GM21526 (cell line): ENCODE data around the gene MXRA8.

Experiments used
- ATAC-seq: cut with Tn5 transposase; IDR thresholded peaks from one replicate; pipeline ENCODE4 v1.9.1; 2021; ENCODE audit warnings: moderate library complexity; ENCODE audit not compliant: unreplicated experiment, low FRiP score

The MXRA8 gene

GRCh38 chr1:1352786-1353388, 5.5 kb downstream of the MXRA8 start:
- no peak for ATAC-seq

GRCh38 chr1:1351511-1352427, 6.6 kb downstream of the MXRA8 start:
- ATAC-seq = no peak

- peak; percentile 37 for ATAC-seq
Measured at GRCh38 chr1:1349256-1350012, 8.9 kb downstream of the MXRA8 start, which contains the start of gene DVL1. TSS of gene DVL1 (minus strand) at chr1:1349418. CDS start at chr1:1349065, 353 bp downstream.

GRCh38 chr1:1348420-1349255, 9.7 kb downstream of the MXRA8 start:
- ATAC-seq = peak; percentile 23

GRCh38 chr1:1347663-1348419, 10.5 kb downstream of the MXRA8 start:
- ATAC-seq = no peak

GRCh38 chr1:1347026-1347595, 11.2 kb downstream of the MXRA8 start:
- no peak for ATAC-seq

- ATAC-seq = no peak
Measured at GRCh38 chr1:1346501-1346890, 11.9 kb downstream of the MXRA8 start.

- no peak for ATAC-seq
Measured at GRCh38 chr1:1345860-1346500, 12.4 kb downstream of the MXRA8 start.

GRCh38 chr1:1345384-1345783, 13.0 kb downstream of the MXRA8 start:
- no peak for ATAC-seq

GRCh38 chr1:1344655-1345361, 13.5 kb downstream of the MXRA8 start:
- ATAC-seq = no peak

- ATAC-seq = no peak
Measured at GRCh38 chr1:1343811-1344421, 14.4 kb downstream of the MXRA8 start.

GRCh38 chr1:1342584-1343115, 15.7 kb downstream of the MXRA8 start:
- ATAC-seq = no peak

GRCh38 chr1:1342061-1342562, 16.2 kb downstream of the MXRA8 start:
- ATAC-seq = no peak

- ATAC-seq = no peak
Measured at GRCh38 chr1:1341549-1342021, 16.8 kb downstream of the MXRA8 start.

- ATAC-seq = no peak
Measured at GRCh38 chr1:1340791-1341548, 17.4 kb downstream of the MXRA8 start.

GRCh38 chr1:1340185-1340584, 18.2 kb downstream of the MXRA8 start:
- ATAC-seq = no peak
